Erythroblast (primary cell): Measurements from ENCODE around the gene ADAMTS18.

Source experiments
- GATA1 ChIP-seq: IDR thresholded peaks from 2 replicates; pipeline ENCODE4 v1.6.1; 2011; ENCODE audit warnings: low read depth, mild to moderate bottlenecking, control low read depth, low read length, moderate library complexity
- POLR2A ChIP-seq: IDR thresholded peaks from 2 replicates; pipeline ENCODE4 v1.6.1; 2011; ENCODE audit warnings: mild to moderate bottlenecking, low read length

DNA sequence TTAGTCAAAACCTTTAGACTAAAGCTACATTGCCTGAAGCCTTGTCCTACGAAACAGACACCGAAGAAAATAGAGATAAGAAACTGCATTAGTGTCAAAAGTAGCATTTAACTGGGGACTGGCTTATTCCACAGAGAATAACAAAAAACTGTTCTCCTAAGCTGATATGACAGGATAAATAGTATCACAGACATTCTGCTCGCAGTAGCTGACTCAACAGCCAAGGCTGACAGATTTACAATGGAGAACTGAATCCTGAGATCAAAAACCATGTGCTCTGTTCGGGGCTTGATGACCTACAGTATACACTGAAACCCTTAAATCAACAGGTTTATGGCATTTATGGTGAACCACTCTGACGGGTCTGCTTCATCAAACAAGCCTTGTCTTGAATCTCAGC is 25.5 kb downstream of the ADAMTS18 start:
- no peak for TF ChIP-seq POLR2A
- TF ChIP-seq GATA1, result no peak
